ENCODE data around the gene INO80.

The INO80 gene

DNA sequence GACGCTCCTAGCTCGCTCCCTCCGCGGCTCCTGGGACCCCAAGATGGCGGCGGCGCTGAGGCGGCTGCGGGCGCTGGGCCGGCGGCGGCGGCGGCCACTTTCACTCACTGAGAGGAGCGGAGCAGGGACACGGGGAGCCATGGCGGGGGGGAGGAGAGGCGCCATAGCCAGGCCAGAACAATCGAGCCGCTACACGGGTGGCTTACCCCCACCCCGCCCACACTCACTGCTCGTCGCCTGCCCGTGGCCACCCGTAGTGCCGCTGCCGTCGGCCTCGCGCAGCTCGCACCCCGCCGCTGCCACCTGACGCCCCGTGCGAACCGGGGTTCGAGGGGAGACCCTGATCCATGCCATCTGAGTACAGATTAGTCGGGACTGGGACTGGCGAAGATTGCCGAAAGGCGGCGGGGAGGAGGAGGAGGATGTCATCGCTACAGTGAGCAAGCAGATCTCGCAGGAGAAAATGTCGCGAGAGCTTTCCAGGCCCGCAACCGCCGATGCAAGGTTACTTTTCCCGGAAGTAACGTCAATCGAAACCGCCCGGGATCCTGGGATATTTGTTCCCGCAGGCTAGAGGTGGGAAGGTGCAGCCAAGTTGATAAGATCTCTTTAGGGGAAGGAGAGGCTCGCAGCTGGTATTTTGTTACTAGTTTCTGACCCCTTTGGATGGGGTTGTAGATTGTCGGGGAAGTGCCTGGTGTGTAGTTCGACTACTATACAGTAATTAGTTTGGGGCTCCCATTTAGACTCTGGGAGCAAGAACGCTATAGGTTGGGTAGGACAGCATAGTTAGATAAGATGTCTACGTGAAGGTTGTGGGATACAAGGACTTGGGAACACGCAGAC, at the start of gene INO80:
Gene INO80 (minus strand): TSS at position 165 of the 846 bp plus-strand sequence. CDS start 19,970 bp downstream, outside the sequence.
- H3K4me1 ChIP-seq (ENCODE audit: control insufficient read depth in 1 of 2, insufficient read depth in 1 of 2, low read depth in 1 of 2, low read length in 1 of 2): peaks cover 13 to 17% of the 10 kb centered on the region in 2 experiments
- H3K36me3 ChIP-seq: no peaks in the 10 kb centered on the region
- H3K4me3 ChIP-seq (ENCODE audit: low read depth in 1 of 2, low read length in 1 of 2): peak within 1 kb of the TSS; percentile 71 to 83
- peak within 1 kb of the TSS; percentile 98 for H3K27ac ChIP-seq
- no peaks in the 10 kb centered on the region for H3K9me3 ChIP-seq
- no peaks in the 10 kb centered on the region for H3K27me3 ChIP-seq
- peak; percentile 57 for TF ChIP-seq CTCF (IDR thresholded peaks at IDR 0.05)

- Histone ChIP-seq H3K4me1 (ENCODE audit: control insufficient read depth in 1 of 2, insufficient read depth in 1 of 2, low read depth in 1 of 2, low read length in 1 of 2) (peaks cover 9 to 12% of the 10 kb centered on the region in 2 experiments), H3K27ac (no peak overlapping the region), H3K4me3 (ENCODE audit: low read depth in 1 of 2, low read length in 1 of 2) (no peak overlapping the region), H3K27me3 (no peaks in the 10 kb centered on the region), H3K36me3 (no peaks in the 10 kb centered on the region), H3K9me3 (no peaks in the 10 kb centered on the region)
- TF ChIP-seq CTCF (IDR thresholded peaks at IDR 0.05): no peak
These were observed 45.7 kb upstream of the INO80 start for GRCh38 chr15:41161736-41162135.

DNA sequence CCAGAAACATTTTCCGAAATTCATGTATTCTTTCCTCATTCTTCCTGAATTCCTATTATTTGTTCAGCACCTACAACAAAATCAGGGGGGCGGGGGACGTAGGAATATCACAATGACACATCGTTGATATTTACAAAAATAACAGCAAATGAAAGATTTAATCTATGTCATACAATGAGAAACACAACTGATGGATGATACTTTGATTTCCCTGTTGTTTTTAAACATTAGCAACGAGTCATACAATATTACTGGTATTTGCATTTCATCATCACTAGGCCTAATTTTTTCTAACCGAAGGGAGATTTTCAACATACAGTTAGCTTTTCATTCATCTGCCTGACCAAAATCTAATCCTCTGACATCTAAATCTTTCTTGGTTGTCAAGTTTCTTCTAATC, 45.3 kb upstream of the INO80 start:
- no peaks in the 10 kb centered on the region for H3K36me3 ChIP-seq

GRCh38 chr15:41160639-41161315, 44.7 kb upstream of the INO80 start:
- H3K36me3 ChIP-seq: no peaks in the 10 kb centered on the region
- no peak overlapping the region for H3K4me3 ChIP-seq (ENCODE audit: low read depth in 1 of 2, low read length in 1 of 2)
- no peaks in the 10 kb centered on the region for H3K27me3 ChIP-seq
- peaks cover 9 to 12% of the 10 kb centered on the region in 2 experiments for H3K4me1 ChIP-seq (ENCODE audit: control insufficient read depth in 1 of 2, insufficient read depth in 1 of 2, low read depth in 1 of 2, low read length in 1 of 2)
- no peak overlapping the region for H3K27ac ChIP-seq
- no peaks in the 10 kb centered on the region for H3K9me3 ChIP-seq
- TF ChIP-seq CTCF (IDR thresholded peaks at IDR 0.05): no peak

More for the DNA sequence above, 45.3 kb upstream of the INO80 start:
- Histone ChIP-seq H3K4me1 (ENCODE audit: control insufficient read depth in 1 of 2, insufficient read depth in 1 of 2, low read depth in 1 of 2, low read length in 1 of 2) (peaks cover 9 to 12% of the 10 kb centered on the region in 2 experiments), H3K9me3 (no peaks in the 10 kb centered on the region), H3K4me3 (ENCODE audit: low read depth in 1 of 2, low read length in 1 of 2) (no peak overlapping the region), H3K27me3 (no peaks in the 10 kb centered on the region), H3K27ac (no peak overlapping the region)
- TF ChIP-seq CTCF (IDR thresholded peaks at IDR 0.05): no peak

DNA sequence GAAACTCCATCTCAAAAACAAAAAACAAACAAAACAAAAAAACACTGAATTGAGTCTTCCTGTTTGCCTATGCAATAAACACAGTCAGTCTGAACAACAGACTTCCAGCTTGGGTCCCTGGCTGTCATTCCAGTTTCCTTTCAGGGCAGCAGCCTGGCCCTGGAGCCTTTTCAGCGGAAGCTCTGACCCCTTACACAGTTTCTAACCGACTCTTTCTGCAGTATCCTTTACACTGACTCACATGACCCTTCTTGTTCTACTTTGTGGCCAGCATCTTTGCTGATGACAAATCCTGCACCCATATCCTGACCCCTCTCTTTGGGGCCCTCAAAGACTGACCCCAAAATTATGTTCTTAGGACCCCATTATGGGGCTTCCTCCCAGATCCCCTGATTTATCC, 38.3 kb upstream of the INO80 start:
- TF ChIP-seq CTCF (IDR thresholded peaks at IDR 0.05): no peak
- H3K9me3 ChIP-seq: no peaks in the 10 kb centered on the region
- no peaks in the 10 kb centered on the region for H3K4me1 ChIP-seq (ENCODE audit: control insufficient read depth in 1 of 2, insufficient read depth in 1 of 2, low read depth in 1 of 2, low read length in 1 of 2)
- no peaks in the 10 kb centered on the region for H3K36me3 ChIP-seq
- peaks cover 6% of the 10 kb centered on the region for H3K27me3 ChIP-seq
- H3K4me3 ChIP-seq (ENCODE audit: low read depth in 1 of 2, low read length in 1 of 2): no peak overlapping the region
- H3K27ac ChIP-seq: no peak overlapping the region
